DMS79 (cell line): ENCODE measurements around the gene KEAP1.
"Not testable (repeated sequence)": the region's sequence is repeated elsewhere in the genome, so short reads cannot be mapped to it uniquely, and the experiment has no call there.

Source experiments
- DNase-seq: peaks from one replicate; lab custom pipeline; 2025; lab: John Stamatoyannopoulos, UW

Gene KEAP1

DNA sequence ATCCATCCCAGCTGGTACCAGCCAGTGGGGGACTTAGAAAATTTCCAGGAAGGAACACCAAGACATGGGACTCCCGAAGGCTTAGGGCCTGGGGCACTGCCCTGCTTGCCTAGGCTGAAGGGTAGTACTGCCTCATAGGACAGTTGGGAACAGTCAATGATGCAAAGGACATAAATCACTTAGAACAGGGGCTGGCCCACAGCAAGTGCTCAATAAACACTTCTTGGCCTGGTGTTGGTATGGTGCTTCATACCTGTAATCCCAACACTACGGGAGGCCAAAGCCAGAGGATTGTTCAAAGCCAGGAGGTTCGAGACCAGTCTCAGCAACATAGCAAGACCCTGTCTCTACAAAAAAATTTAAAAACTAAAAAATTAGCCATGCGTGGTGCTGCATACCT, 5.8 kb downstream of the KEAP1 start:
- DNase-seq: no peak

DNA sequence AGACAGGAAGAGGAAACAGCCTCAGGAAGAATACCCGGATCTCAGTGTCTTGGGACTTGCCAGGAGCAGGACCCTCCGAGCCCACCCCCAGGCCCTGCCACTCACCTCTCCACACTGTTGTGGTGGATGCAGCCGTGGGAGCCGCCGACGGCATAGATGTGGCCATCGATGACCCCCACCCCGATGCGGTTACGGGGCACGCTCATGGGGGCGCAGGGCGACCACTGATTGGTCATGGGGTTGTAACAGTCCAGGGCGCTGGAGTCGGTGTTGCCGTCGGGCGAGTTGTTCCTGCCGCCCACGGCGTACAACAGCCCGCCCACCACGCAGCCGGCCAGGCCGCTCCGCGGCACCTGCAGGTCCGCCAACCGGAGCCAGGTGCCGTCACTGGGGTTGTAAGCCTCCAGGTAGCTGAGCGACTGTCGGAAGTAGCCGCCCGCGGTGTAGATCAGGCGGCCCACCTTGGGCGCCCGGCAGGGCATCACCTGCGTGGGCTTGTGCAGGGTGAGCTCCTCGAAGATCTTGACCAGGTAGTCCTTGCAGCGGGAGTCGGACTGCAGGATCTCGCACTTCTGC, 11.6 kb downstream of the KEAP1 start:
- no peak for DNase-seq

DNA sequence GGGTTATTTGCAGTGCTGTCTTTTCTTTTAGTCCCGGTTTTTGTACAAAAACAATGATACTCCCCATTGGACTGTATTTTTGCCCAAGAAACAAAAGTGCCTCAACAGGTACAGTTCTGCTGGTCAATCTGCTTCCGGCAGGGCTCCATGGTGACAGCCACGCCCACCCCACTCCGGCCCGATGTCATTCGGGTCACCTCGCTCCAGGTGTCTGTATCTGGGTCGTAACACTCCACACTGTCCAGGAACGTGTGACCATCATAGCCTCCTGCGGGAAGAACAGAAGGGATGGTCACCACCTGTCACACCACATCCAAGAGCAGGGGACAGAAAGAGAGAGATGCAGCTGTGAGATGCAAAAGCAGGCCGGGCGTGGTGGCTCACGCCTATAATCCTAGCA, 16.6 kb downstream of the KEAP1 start:
- no peak for DNase-seq

DNA sequence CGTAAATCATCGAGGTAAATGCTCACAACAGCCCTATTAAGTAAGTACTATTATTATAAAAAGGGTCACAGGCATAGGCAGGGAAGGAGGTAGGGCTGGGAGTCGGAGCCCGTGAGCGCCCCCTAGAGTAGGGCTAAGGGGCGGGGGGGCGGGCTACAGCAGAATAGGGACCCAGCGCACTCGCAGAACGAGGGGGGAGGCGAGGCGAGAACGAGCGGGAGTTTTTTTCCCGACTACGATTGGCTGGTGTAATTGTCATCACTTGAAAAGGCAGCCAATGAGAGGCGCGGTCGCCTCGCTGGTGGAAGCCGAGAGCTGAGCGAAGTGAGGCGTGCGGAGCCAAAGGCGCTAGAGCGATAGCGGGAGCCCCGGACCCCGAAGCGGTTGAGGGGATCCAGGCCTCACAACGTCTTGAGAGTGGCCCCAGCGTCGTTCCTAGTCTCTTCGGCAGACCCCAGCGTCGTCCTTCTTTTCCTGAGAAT, 24.2 kb downstream of the KEAP1 start:
- DNase-seq: peak; percentile 66

DNA sequence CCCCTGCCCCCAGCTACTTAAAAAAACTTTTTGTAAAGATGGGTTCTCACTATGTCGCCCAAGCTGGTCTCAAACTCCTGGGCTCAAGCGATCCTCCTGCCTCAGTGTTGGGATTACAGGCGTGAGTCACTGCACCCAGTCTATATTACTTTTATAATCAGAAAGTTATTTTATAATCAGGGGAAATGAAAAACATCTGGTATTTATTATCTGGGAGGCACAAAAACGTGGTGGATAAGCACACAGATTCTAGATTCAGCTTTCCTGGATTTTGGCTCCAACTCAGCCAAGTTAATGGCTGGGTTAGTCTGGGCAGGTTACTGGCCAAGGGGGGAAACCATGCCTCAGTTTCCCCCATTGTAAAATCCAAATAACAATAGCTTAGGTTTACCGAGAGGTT, 24.7 kb downstream of the KEAP1 start:
- DNase-seq: no peak

DNA sequence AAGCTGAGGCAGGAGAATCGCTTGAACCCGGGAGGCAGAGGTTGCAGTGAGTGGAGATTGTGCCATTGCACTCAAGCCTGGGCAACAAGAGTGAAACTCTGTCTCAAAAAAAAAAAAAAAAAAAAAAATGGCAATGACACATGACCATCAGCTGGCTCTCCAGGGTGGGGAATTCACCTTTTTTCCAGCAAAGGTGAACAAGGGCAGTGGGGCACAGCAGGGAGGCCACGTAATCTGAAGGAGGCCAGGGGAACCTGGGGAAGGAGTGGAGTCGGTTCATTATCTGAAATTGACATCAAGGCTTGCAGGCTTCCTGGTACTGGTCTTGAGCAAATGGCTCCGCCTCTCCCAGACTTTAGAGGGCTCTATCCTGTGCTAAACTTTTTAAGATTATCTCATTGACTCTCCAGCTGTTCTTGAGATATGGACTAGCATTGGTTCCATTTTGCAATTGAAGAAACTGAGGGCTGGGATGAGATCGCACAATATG, 28.1 kb downstream of the KEAP1 start:
- DNase-seq: no peak

DNA sequence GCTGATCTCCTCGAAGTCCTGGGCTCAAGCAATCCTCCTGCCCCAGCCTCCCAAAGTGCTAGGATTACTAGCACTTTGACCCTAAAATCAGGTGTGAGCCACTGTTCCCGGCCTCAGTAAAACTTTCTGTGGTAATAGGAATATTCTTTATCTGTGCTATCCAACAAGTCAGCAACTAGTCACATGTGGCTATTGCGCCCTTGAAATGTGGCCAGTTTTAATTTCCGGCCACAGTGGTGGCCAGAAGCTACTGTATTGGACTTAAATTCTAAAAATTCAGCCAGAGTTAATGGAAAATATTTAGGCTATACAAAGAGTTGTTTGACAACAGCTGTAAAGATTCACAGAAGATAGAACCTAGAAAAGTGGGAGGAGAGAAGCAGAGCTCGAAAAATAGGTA, 30.0 kb downstream of the KEAP1 start:
- DNase-seq: no peak

DNA sequence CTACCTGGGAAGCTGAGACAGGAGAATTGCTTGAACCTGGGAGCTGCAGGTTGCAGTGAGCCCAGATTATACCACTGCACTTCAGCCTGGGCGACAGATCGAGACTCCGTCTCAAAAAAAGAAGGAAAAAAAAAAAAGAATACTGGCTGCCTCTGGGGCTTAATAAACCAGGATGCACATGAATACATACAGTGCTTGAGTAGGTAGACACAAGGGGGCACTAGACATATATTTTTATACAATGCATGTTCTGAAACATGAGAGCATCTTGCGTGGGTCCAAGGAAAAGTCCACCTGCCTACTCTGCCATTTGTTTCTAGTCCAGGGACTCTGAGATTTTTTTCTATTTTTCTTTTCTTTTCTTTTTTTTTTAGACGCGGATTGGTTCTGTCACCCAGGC, 31.2 kb downstream of the KEAP1 start:
- DNase-seq: peak; percentile 13

DNA sequence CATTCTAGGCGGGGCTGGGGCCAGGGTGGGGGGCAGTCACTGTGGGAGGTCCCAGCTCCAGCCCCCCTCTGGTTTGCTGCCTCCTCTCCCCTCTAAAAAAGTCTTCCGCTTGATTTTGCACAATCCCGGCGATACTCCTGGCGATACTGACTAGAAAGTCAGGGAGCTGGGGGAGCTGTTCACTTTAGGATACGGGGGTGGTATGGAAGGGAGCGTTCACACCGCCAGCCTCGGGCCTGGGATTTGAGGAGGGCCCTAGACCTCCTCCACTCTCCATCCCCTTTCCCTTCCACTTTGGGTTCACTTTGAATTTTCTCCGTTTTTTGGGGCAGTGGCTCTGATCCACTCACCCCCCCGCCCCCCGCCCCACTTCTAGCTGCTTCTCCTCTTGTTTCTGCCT, 35.0 kb downstream of the KEAP1 start:
- no peak for DNase-seq

DNA sequence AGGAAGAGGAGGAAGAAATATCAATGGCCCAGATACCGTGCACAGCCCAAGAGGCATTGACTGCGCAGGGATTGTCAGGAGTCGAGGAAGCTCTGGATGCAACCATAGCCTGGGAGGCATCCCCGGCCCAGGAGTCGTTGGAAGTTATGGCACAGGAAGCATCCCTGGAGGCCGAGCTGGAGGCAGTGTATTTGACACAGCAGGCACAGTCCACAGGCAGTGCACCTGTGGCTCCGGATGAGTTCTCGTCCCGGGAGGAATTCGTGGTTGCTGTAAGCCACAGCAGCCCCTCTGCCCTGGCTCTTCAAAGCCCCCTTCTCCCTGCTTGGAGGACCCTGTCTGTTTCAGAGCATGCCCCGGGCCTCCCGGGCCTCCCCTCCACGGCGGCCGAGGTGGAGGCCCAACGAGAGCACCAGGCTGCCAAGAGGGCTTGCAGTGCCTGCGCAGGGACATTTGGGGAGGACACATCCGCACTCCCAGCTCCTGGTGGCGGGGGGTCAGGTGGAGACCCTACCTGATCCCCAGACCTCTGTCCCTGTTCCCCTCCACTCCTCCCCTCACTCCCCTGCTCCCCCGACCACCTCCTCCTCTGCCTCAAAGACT, 36.0 kb downstream of the KEAP1 start:
- DNase-seq: no peak

DNA sequence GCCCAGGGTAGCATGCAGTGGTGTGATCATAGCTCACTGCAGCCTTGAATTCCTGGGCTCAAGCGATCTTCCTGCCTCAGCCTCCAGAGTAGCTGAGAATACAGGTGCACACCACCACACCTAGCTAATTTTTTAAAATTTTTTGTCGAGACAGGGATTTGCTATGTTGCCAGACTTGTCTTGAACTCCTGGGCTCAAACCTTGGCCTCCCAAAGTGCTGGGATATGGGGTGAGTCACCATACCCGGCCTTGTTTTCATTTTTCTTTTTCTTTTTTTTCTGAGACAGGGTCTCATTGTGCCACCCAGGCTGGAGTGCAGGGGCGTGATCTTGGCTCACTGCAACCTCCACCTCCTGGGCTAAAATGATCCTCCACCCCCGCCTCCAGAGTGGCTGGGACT, 38.7 kb downstream of the KEAP1 start:
- no peak for DNase-seq

DNA sequence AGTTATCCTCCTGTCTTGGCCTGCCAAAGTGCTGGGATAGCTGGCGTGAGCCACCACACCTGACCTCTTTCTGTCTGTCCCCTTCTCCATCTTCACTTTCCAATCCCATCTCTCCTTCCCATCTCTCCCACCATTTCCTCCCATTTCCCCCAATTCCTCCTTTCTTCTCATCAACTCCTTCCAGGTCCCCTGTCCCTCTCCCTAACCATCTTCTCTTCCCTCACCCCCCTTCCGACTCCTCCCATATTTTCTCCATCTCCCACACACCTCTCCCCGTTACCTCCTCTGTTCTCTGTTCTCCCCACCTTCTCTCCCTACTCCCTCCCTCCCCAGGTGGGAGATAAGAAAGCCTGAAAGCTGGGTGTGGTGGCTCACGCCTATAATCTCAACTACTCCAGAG, 40.6 kb downstream of the KEAP1 start:
- no peak for DNase-seq

DNA sequence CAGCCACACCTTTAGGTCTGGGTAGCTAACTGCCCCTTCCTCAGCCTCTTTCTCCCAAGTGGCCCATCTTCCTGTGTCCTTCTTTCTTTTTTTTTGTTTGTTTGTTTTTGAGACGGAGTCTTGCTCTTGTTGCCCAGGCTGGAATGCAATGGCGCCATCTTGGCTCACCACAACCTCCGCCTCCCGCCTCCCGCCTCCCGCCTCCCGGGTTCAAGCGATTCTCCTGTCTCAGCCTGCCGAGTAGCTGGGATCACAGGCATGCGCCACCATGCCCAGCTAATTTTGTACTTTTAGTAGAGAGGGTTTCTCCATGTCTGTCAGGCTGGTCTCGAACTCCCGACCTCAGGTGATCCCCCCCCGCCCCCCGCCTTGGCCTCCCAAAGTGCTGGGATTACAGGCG, 41.1 kb downstream of the KEAP1 start:
- not testable (repeated sequence) for DNase-seq

DNA sequence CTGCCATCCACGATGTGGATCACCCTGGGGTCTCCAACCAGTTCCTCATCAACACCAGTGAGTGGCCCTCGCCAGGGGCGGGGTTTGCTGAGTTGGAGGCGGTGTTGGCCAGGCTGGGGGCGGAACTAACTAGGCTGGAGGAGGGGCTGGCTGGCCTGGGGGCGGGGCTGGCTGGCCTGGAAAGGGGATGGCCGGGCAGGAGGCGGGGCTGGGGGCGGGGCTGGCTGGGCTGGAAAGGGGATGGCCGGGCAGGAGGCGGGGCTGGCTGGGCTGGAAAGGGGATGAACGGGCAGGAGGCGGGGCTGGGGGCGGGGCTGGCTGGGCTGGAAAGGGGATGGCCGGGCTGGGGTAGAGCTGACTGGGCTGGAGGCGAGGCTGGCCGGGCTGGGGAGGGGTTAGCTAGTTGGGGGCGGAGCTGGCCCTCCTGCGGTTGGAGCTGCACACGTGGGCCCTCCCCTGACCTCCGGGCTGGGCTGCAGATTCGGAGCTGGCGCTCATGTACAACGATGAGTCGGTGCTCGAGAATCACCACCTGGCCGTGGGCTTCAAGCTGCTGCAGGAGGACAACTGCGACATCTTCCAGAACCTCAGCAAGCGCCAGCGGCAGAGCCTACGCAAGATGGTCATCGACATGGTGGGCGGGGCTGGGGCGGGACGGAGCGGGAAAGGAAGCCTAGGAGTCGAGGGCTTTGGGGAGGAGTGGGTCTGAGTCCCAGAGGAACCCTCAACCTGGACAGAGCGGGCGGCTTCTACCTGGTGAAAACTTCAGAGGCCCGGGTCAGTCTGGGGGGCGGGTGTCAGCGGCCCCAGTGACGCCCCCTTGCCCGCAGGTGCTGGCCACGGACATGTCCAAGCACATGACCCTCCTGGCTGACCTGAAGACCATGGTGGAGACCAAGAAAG, 41.9 kb downstream of the KEAP1 start:
- no peak for DNase-seq

DNA sequence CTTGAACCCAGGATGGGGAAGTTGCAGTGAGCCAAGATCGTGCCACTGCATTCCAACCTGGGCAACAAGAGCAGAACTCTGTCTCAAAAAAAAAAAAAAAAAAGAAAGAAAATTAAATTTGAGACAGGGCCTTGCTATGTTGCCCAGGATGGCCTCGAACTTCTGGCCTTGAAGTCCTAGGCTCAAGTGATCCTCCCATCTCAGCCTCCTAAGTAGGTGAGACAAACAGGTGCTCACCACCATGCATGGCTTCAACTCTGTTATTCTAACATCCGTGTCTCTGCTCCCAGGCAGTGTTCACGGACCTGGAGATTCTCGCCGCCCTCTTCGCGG, 42.5 kb downstream of the KEAP1 start:
- no peak for DNase-seq

DNA sequence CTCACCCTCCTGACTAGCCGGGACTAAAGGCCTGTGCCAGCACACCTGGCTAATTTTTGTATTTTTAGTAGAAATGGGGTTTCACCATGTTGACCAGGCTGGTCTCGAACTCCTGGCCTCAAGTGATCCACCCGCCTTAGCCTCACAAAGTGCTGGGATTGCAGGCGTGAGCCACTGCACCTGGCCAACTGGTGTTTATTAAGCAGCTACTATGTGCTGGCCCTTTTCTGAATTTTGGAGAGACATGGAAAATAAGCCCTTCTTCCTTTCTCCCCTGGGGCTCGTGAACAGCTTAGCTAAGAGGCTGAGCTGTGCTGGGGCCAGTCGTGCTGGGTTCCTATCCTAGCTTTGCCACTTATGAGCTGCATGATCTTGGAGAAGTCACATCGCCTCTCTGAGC, 44.4 kb downstream of the KEAP1 start:
- not testable (repeated sequence) for DNase-seq

DNA sequence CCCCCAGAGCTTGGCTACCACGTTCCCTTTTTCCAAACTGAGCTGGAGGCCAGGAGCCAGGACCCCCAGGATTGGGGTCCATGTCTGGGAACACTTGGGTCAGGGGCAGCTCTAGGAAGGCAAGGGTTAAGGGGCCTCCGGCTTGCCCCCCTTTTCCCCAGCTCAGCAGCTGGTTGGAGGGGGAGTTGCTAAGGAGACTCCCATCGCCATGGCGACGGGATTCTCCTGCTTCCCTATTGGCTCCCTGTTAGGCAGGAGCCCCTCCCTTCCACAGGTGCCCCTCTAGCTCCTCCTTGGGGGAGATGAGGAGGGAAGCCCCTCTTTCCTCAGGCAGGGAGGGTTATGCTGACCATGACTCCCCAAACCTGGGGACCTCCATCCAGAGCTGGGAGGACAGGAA, 48.9 kb downstream of the KEAP1 start:
- no peak for DNase-seq

DNA sequence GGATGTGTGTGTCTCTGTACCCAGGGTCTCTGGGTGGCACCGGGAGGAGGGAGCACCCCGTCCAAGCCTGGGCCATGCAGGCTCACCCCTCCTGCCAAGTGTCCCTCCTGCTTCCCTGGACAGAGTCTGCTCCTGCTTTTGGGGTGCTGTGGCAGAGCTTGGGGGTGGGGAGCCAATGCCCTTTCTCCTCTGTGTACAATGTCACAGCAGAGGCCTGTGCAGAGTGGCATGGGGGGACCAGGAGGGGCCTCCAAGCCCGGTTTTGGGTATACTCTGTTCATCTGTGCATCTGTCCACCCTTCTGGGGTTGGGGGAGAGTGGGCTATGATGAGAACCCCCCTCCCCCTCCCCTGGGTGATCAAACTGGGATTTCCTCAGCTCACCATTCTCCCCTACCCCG, 49.3 kb downstream of the KEAP1 start:
- DNase-seq: no peak

DNA sequence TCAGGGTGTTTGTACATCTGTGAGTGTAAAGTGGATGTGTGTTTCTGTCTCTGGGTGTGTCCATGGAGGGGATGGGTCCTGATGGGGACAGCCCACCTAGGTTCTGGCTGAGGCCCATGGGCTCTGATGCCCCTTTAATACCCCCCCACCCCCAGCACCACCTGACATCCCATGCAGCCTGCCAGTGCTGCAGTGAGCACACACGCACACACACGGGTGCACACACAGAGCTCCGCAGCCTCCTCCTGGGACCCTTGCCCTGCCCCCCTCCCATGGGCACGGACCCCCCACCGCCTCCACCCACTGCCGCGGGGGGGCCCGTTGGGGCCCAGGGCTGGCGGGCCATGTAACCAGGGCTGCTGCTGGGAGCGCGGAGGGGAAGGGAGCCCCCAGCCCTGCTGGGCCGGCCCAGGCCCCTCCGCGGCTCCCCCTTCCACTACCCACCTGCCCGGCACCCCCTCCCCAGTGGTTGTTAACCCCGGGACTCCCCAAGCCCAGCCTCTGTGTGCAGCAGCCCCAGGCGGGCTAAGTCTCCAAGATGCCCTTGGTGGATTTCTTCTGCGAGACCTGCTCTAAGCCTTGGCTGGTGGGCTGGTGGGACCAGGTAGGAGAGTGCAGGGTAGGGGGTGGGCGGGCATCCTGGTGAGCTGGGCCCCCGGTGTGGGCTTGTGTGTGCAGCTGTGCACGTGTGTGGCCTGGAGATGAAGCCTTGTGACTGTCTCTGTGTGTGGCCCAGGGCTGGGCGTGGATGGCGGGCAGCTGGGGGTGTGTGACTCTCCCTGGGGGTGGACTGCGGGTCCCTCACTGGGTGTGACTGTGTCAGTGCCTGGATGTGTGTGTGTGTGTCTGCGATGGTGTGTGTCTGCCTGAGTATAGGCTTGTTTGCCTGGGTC, 50.2 kb downstream of the KEAP1 start:
- DNase-seq: no peak

DNA sequence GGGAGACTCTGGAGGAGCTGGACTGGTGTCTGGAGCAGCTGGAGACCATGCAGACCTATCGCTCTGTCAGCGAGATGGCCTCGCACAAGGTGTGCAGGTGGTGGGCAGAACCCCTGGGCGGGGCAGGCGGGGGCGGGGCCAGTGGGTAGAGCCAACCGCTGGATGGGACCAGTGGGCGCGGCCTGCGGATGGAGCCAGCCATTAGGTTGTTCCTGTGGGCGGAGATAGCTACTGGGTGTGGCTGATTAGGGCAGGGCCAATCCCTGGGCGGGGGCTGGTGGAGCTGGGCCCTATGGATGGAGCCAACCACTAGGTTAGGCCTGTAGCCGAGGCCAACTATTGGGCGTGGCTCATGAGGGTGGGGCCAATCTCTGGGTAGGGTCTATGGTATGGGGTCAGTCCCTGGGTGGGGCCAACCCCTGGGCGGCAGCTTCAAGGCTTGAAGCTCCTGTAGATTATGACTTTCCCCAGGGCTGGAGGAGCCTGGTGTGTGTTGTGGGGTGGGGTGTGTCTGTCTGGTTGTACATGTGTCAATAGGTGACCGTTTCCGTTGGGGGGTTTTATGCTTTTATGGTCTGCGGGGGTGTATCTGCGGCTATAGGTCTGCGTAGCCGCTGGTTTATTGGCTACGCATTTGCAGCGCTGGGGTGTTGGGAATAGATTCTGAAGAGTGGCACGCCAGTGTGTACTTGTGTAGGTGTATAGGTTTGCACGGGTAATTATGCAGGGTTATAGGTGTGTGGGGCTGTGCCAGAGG, 52.1 kb downstream of the KEAP1 start:
- no peak for DNase-seq

DNA sequence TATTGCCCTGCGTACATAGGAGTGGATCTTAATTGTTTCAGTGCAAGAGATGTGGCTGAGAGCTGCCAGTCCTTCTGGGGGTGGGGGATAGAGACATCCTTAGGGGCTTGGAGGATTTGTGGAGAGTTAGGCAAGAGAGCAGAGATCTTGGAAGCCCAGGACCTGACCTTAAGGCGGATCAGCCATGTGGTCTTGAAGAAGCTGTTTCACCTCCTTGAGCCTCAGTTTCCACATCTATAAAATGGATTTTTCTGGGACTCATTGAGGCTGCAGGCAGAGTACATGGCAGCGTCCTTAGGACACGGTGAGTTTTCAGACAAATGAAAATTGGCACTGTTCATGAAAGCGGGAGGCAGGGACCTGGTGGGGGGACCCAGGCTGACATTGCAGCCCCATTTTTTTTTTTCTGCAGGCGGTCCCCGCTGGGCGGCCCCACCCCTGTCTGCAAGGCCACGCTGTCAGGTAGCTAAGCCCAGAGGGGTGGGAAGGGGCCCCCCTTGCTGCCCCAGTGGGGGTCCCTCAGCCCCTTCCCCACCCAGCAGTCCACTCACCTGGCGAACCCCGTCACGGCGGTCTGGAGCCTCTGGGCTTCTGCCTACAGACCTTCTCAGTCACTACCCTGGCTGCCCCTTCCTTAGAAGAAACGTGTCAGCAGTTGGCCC, 52.8 kb downstream of the KEAP1 start:
- no peak for DNase-seq
